Measurements from ENCODE around the gene CHST13. TPM values are rescaled to one million over a fixed set of nuclear protein-coding genes. Genes with fewer than 3 reads are reported as not detected.

The CHST13 gene
- total RNA-seq, 3 donors from 2014 or later (not counting 1 experiment from before 2014, with no cell fraction given) = 0.19 to 0.20 TPM; not detected in 1

DNA sequence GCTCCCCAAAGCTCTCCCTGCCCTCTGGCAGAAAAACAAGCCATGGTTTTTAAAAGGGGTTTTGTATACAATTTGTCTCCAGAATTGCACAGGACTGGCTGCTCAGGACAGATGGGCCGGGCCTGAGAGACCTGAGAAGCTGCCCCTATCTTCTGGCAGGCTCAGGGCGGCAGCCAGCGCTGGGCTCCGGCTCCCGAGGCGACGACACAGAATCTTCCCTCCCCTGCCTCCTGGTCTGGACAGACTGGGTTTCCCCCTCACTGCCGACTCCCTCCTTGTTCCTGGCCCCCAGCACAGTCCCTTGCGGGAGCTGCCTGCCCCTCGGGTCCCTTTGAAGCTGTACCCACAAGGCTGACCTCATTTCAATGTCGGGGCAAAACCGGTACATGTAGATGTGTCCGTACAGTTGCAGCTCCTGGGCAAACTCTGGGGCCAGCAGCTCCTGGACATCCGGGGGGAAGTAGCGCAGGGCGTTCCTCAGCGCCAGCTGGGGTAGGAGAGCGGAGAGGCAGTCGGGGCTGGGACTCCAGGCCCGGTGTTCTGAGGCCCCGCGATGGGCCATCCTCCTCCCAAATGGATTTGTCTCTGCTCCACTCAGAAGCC is 13.5 kb upstream of the CHST13 start:
- no peaks in the 10 kb centered on the region for H3K9me3 ChIP-seq (ENCODE audit: control insufficient read depth, insufficient read depth, low read length)
- intact Hi-C loops (cut with micrococcal nuclease) = no loop called here
- no peak overlapping the region for H3K4me3 ChIP-seq (ENCODE audit: low read length)
- H3K27me3 ChIP-seq (ENCODE audit: control insufficient read depth, insufficient read depth, low read length) = no peaks in the 10 kb centered on the region
- Mint-ChIP-seq H3K9me3 (no peaks in the 10 kb centered on the region), H3K36me3 (no peaks in the 10 kb centered on the region), H3K27me3 (ENCODE audit: low read depth in 2 of 2) (peaks cover 0 to 3% of the 10 kb centered on the region in 2 donors), H3K4me3 (no peak overlapping the region), H3K4me1 (no peaks in the 10 kb centered on the region), H3K27ac (no peak overlapping the region)
- no peak for TF ChIP-seq CTCF (IDR thresholded peaks at IDR 0.05)
- H3K4me1 ChIP-seq (ENCODE audit: control insufficient read depth, insufficient read depth, low read length) = no peaks in the 10 kb centered on the region
- 85% methylated on average over 22 of the region's 22 CpGs for WGBS (ENCODE audit: insufficient coverage)
- ATAC-seq (no peak), DNase-seq (no peak)
- no peaks in the 10 kb centered on the region for H3K36me3 ChIP-seq (ENCODE audit: control insufficient read depth, insufficient read depth, low read length)
- H3K27ac ChIP-seq (ENCODE audit: low read length) = no peak overlapping the region

GRCh38 chr3:126511291-126511690 is 12.7 kb upstream of the CHST13 start:
- Histone ChIP-seq H3K4me1 (ENCODE audit: control insufficient read depth, insufficient read depth, low read length) (no peaks in the 10 kb centered on the region), H3K36me3 (ENCODE audit: control insufficient read depth, insufficient read depth, low read length) (no peaks in the 10 kb centered on the region), H3K27ac (ENCODE audit: low read length) (no peak overlapping the region), H3K27me3 (ENCODE audit: control insufficient read depth, insufficient read depth, low read length) (no peaks in the 10 kb centered on the region), H3K9me3 (ENCODE audit: control insufficient read depth, insufficient read depth, low read length) (no peaks in the 10 kb centered on the region), H3K4me3 (ENCODE audit: low read length) (no peak overlapping the region)
- WGBS (ENCODE audit: insufficient coverage) = 88% methylated on average over 7 of the region's 7 CpGs
- H3K4me3 Mint-ChIP-seq = no peak overlapping the region
- TF ChIP-seq CTCF (IDR thresholded peaks at IDR 0.05) = no peak
- H3K4me1 Mint-ChIP-seq = no peaks in the 10 kb centered on the region
- no peak for ATAC-seq
- intact Hi-C loops (cut with micrococcal nuclease) = no loop called here
- H3K9me3 Mint-ChIP-seq = no peaks in the 10 kb centered on the region
- no peak for DNase-seq
- H3K27ac Mint-ChIP-seq = no peak overlapping the region
- peaks cover 0 to under 1% of the 10 kb centered on the region in 2 donors for H3K27me3 Mint-ChIP-seq (ENCODE audit: low read depth in 2 of 2)
- no peaks in the 10 kb centered on the region for H3K36me3 Mint-ChIP-seq

GRCh38 chr3:126512026-126512425 is 11.9 kb upstream of the CHST13 start:
- H3K27me3 Mint-ChIP-seq (ENCODE audit: low read depth in 2 of 2) = no peaks in the 10 kb centered on the region
- H3K36me3 Mint-ChIP-seq = no peaks in the 10 kb centered on the region
- H3K4me3 ChIP-seq (ENCODE audit: low read length) = no peak overlapping the region
- ATAC-seq = no peak
- TF ChIP-seq CTCF (IDR thresholded peaks at IDR 0.05) = no peak
- no peaks in the 10 kb centered on the region for H3K4me1 Mint-ChIP-seq
- intact Hi-C loops (cut with micrococcal nuclease) = no loop called here
- H3K4me3 Mint-ChIP-seq = no peak overlapping the region
- H3K9me3 Mint-ChIP-seq = no peaks in the 10 kb centered on the region
- H3K36me3 ChIP-seq (ENCODE audit: control insufficient read depth, insufficient read depth, low read length) = no peaks in the 10 kb centered on the region
- no peak for DNase-seq
- no peak overlapping the region for H3K27ac ChIP-seq (ENCODE audit: low read length)
- no peaks in the 10 kb centered on the region for H3K4me1 ChIP-seq (ENCODE audit: control insufficient read depth, insufficient read depth, low read length)
- 84% methylated on average over 7 of the region's 7 CpGs for WGBS (ENCODE audit: insufficient coverage)
- no peak overlapping the region for H3K27ac Mint-ChIP-seq
- no peaks in the 10 kb centered on the region for H3K9me3 ChIP-seq (ENCODE audit: control insufficient read depth, insufficient read depth, low read length)
- no peaks in the 10 kb centered on the region for H3K27me3 ChIP-seq (ENCODE audit: control insufficient read depth, insufficient read depth, low read length)

Data from natural killer cell (primary cell).